Neural progenitor cell (in vitro differentiated cells): ENCODE data around the gene NOXA1. TPM values are rescaled to one million over a fixed set of nuclear protein-coding genes. Genes with fewer than 3 reads are reported as not detected.
A peak's percentile ranks its signal among the peaks of the same experiment; 100 is the strongest.

Experiments
- DNase-seq: peaks from one replicate; pipeline ENCODE4 v3.0.0-alpha.2; 2016; ENCODE audit warnings: low spot score
- H2AFZ ChIP-seq: fragments of 200-600 bp; sonication (generic); replicated peaks from 2 replicates; pipeline ENCODE4 v1.6.1; 2016; ENCODE audit warnings: antibody characterized with exemption
- H3F3A ChIP-seq: fragments of 200-600 bp; sonication (generic); 2 replicates; pipeline ENCODE4 v1.6.1; 2016; ENCODE audit warnings: antibody characterized with exemption, low read depth
- H3K27ac ChIP-seq: fragments of 200-600 bp; sonication (generic); 2 replicates; pipeline ENCODE4 v1.5.1; 2016; ENCODE audit warnings: mild to moderate bottlenecking
- H3K27me3 ChIP-seq: fragments of 200-600 bp; sonication (generic); 2 replicates; pipeline ENCODE4 v1.6.1; 2016; ENCODE audit warnings: mild to moderate bottlenecking, moderate library complexity
- H3K36me3 ChIP-seq: fragments of 200-600 bp; sonication (generic); 2 replicates; pipeline ENCODE4 v1.5.1; 2016
- H3K4me1 ChIP-seq: fragments of 200-600 bp; sonication (generic); 2 replicates; pipeline ENCODE4 v1.6.1; 2016; ENCODE audit warnings: mixed run types
- H3K4me2 ChIP-seq: fragments of 200-600 bp; sonication (generic); 2 replicates; pipeline ENCODE4 v1.6.1; 2016
- H3K4me3 ChIP-seq: fragments of 200-600 bp; sonication (generic); 2 replicates; pipeline ENCODE4 v1.5.1; 2016
- H3K79me2 ChIP-seq: fragments of 200-600 bp; sonication (generic); 2 replicates; pipeline ENCODE4 v1.6.1; 2016; ENCODE audit warnings: low read depth
- H3K9ac ChIP-seq: fragments of 200-600 bp; sonication (generic); 2 replicates; pipeline ENCODE4 v1.6.1; 2016
- H3K9me3 ChIP-seq: fragments of 200-600 bp; sonication (generic); 2 replicates; pipeline ENCODE4 v1.5.1; 2016; ENCODE audit warnings: low read depth
- H4K20me1 ChIP-seq: fragments of 200-600 bp; sonication (generic); 2 replicates; pipeline ENCODE4 v1.6.1; 2016; ENCODE audit warnings: low read depth
- H3K27ac Mint-ChIP-seq: 3 replicates; pipeline ENCODE4 v1.8.0; 2021; ENCODE audit warnings: mixed read lengths
- H3K27me3 Mint-ChIP-seq: 2 replicates; pipeline ENCODE4 v1.8.0; 2022; ENCODE audit warnings: low read depth, mild to moderate bottlenecking, inconsistent platforms, moderate library complexity, mixed read lengths; ENCODE audit not compliant: insufficient read depth
- H3K36me3 Mint-ChIP-seq: 3 replicates; pipeline ENCODE4 v1.8.0; 2021; ENCODE audit warnings: mixed read lengths
- H3K4me1 Mint-ChIP-seq: 3 replicates; pipeline ENCODE4 v1.8.0; 2021; ENCODE audit warnings: mixed read lengths
- H3K4me3 Mint-ChIP-seq: 3 replicates; pipeline ENCODE4 v1.8.0; 2021; ENCODE audit warnings: mild to moderate bottlenecking, moderate library complexity, mixed read lengths
- H3K9me3 Mint-ChIP-seq: 3 replicates; pipeline ENCODE4 v1.8.0; 2020; ENCODE audit warnings: mixed read lengths
- EZH2 ChIP-seq: fragments of 200-600 bp; sonication (generic); IDR thresholded peaks from 2 replicates; pipeline ENCODE4 v1.6.1; 2017; ENCODE audit warnings: antibody characterized with exemption, mild to moderate bottlenecking, moderate library complexity
- EZH2phosphoT487 ChIP-seq: fragments of 200-600 bp; sonication (generic); IDR thresholded peaks from 2 replicates; pipeline ENCODE4 v1.6.1; 2017; ENCODE audit warnings: antibody characterized with exemption
- total RNA-seq: library from RNA; depleted of rRNA; stranded (reverse); fragments of >200 nt; gene quantifications from 2 replicates; pipeline ENCODE4 v1.2.3, GENCODE V29; 2015; ENCODE audit warnings: low replicate concordance
- TF ChIP-seq, protein P1 (sequence below): fragments of 200-600 bp; sonication (generic); IDR thresholded peaks from 2 replicates; pipeline ENCODE4 v1.5.1; 2017; ENCODE audit warnings: antibody characterized with exemption, mild to moderate bottlenecking

NOXA1 gene
- total RNA-seq, 1 donor from 2014 or later: 0.39 TPM

DNA sequence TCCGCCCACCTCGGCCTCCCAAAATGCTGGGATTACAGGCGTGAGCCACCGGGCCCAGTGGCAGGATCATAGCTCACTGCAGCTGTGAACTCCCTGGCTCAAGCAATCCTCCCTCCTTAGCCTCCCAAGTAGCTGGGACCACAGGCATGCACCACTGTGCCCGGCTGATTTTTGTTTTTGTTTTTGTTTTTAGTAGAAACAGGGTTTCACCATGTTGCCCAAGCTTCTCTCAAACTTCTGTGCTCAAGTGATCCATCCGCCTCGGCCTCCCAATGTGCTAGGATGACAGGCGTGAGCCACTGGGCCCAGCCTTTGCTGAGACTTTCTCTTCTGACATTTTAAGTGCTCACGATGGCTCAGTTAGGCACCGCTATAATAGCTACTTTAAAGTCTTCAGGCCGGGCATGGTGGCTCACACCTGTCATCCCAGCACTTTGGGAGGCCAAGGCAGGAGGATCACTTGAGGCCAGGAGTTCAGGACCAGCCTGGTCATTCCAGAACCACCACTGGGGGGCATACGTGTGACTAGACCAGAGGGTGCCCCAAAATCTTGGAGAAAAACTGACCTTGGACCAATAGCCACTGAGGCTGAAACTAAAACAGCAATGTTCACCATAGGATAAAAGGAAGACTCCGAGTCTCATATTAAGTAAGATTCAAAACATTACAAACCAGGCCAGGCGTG is 21.1 kb downstream of the NOXA1 start:
- no peaks in the 10 kb centered on the region for H3K9me3 Mint-ChIP-seq
- Histone ChIP-seq H3K9me3 (no peaks in the 10 kb centered on the region), H3K79me2 (no peaks in the 10 kb centered on the region), H3K4me1 (no peaks in the 10 kb centered on the region), H3K9ac (no peak overlapping the region), H3K4me3 (no peak overlapping the region), H3K27ac (no peak overlapping the region), H3K27me3 (peaks cover 30% of the 10 kb centered on the region), H3F3A (peaks cover 21% of the 10 kb centered on the region), H2AFZ (no peak overlapping the region), H3K4me2 (no peak overlapping the region), H3K36me3 (no peaks in the 10 kb centered on the region), H4K20me1 (no peaks in the 10 kb centered on the region)
- H3K27me3 Mint-ChIP-seq: peaks cover 11% of the 10 kb centered on the region
- no peak overlapping the region for H3K4me3 Mint-ChIP-seq
- H3K36me3 Mint-ChIP-seq: peaks cover 2% of the 10 kb centered on the region
- peaks cover 26% of the 10 kb centered on the region for H3K4me1 Mint-ChIP-seq
- DNase-seq: no peak
- H3K27ac Mint-ChIP-seq: no peak overlapping the region
- TF ChIP-seq EZH2 (no peak), EZH2phosphoT487 (no peak)
- TF ChIP-seq, protein P1, sequence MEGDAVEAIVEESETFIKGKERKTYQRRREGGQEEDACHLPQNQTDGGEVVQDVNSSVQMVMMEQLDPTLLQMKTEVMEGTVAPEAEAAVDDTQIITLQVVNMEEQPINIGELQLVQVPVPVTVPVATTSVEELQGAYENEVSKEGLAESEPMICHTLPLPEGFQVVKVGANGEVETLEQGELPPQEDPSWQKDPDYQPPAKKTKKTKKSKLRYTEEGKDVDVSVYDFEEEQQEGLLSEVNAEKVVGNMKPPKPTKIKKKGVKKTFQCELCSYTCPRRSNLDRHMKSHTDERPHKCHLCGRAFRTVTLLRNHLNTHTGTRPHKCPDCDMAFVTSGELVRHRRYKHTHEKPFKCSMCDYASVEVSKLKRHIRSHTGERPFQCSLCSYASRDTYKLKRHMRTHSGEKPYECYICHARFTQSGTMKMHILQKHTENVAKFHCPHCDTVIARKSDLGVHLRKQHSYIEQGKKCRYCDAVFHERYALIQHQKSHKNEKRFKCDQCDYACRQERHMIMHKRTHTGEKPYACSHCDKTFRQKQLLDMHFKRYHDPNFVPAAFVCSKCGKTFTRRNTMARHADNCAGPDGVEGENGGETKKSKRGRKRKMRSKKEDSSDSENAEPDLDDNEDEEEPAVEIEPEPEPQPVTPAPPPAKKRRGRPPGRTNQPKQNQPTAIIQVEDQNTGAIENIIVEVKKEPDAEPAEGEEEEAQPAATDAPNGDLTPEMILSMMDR: no peak

DNA sequence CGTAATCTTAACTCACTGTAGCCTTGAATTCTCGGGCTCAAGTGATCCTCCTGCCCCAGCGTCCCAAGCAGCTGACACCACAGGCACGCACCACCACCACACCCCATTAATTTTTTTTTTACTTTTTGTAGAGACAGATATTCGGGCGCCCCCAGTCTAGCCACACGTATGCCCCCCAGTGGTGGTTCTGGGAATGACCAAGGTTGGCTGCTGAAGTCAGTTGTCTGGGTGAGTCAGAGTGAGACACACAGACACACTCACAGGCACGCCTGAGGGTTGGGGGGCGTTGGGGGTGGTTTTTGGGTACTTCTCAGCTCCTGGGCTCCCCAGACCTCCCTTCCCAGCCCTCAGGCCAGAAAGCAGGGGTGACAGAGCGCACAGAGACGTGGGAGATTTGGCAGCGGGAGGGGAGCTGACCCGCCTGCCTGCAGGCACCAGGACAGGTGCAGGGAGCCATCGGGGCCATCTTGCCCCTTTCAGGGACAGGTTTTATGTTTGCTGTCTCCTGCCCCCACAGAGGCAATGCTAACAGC is 22.1 kb downstream of the NOXA1 start:
- H3K4me3 ChIP-seq: no peak overlapping the region
- Mint-ChIP-seq H3K9me3 (no peaks in the 10 kb centered on the region), H3K27me3 (peaks cover 14% of the 10 kb centered on the region), H3K36me3 (peaks cover 2% of the 10 kb centered on the region), H3K4me1 (peaks cover 26% of the 10 kb centered on the region), H3K4me3 (peak overlapping the region; percentile 55), H3K27ac (peak overlapping the region; percentile 83)
- TF ChIP-seq, protein P1: peak; percentile 80
- no peak for TF ChIP-seq EZH2phosphoT487
- no peaks in the 10 kb centered on the region for H3K79me2 ChIP-seq
- H3K4me1 ChIP-seq: no peaks in the 10 kb centered on the region
- H3K4me2 ChIP-seq: no peak overlapping the region
- no peaks in the 10 kb centered on the region for H3K36me3 ChIP-seq
- no peak overlapping the region for H3K27ac ChIP-seq
- no peak overlapping the region for H3K9ac ChIP-seq
- H3F3A ChIP-seq: peaks cover 21% of the 10 kb centered on the region
- DNase-seq: peak; percentile 79
- no peaks in the 10 kb centered on the region for H4K20me1 ChIP-seq
- H3K9me3 ChIP-seq: no peaks in the 10 kb centered on the region
- no peak overlapping the region for H2AFZ ChIP-seq
- H3K27me3 ChIP-seq: peaks cover 30% of the 10 kb centered on the region

DNA sequence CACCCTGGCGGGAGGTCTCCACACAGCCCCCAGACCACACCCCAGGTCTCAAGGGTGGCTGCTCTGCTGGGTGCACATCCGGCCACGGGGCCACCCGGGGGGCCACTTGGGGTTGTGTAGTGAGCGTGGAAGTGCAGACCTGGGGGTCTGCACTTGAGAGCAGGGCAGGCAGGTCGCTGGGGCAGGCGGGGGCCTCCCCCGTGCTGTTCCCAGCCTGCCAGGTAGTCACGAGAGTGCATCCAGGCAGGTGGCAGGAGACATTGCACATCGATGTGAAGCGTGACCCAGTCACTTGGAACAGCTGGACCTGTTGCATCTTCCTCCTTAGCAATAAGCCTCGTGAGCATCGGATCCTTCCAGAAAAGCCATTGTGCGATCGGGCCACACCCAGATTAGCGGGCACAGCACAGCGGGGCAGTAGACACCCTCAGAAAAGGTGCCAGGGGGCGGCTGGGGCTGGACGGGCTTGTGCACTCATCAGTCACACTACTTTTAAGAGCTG is 22.8 kb downstream of the NOXA1 start:
- Mint-ChIP-seq H3K36me3 (peaks cover 2% of the 10 kb centered on the region), H3K4me1 (peaks cover 26% of the 10 kb centered on the region)
- TF ChIP-seq, protein P1: no peak
- TF ChIP-seq EZH2 (no peak), EZH2phosphoT487 (no peak)

More for the DNA sequence above, 22.8 kb downstream of the NOXA1 start:
- Histone ChIP-seq H3K27me3 (peaks cover 30% of the 10 kb centered on the region), H3K27ac (no peak overlapping the region), H3K36me3 (no peaks in the 10 kb centered on the region), H3K4me3 (no peak overlapping the region), H3K9me3 (no peaks in the 10 kb centered on the region), H3K4me2 (no peak overlapping the region), H3K4me1 (no peaks in the 10 kb centered on the region), H2AFZ (no peak overlapping the region), H4K20me1 (no peaks in the 10 kb centered on the region), H3K79me2 (no peaks in the 10 kb centered on the region), H3K9ac (no peak overlapping the region), H3F3A (peaks cover 21% of the 10 kb centered on the region)
- DNase-seq: no peak
- Mint-ChIP-seq H3K9me3 (no peaks in the 10 kb centered on the region), H3K27ac (no peak overlapping the region), H3K27me3 (peaks cover 14% of the 10 kb centered on the region), H3K4me3 (no peak overlapping the region)
